Nephron (organoid): ENCODE results near the gene DNAJC30.
"Not testable (repeated sequence)": the region's sequence is repeated elsewhere in the genome, so short reads cannot be mapped to it uniquely, and the experiment has no call there.

Experiments
- H3K27ac Mint-ChIP-seq, 3 experiments: 2 replicates each; pipeline ENCODE4 v1.8.0; 2020; ENCODE audit warnings: mixed read lengths in 3 of 3, mild to moderate bottlenecking in 2 of 3, moderate library complexity in 1 of 3
- H3K27me3 Mint-ChIP-seq: 2 replicates; pipeline ENCODE4 v1.8.0; 2021; ENCODE audit warnings: low read depth, mild to moderate bottlenecking, moderate library complexity, mixed read lengths
- H3K36me3 Mint-ChIP-seq: 2 replicates; pipeline ENCODE4 v1.8.0; 2020; ENCODE audit warnings: low read depth, mixed read lengths
- H3K4me1 Mint-ChIP-seq: 2 replicates; pipeline ENCODE4 v1.8.0; 2020; ENCODE audit warnings: mixed read lengths
- H3K4me3 Mint-ChIP-seq, 3 experiments: 2 replicates each; pipeline ENCODE4 v1.8.0; 2020; ENCODE audit warnings: mild to moderate bottlenecking in 3 of 3, mixed read lengths in 3 of 3, moderate library complexity in 2 of 3
- H3K9me3 Mint-ChIP-seq: 2 replicates; pipeline ENCODE4 v1.8.0; 2020; ENCODE audit warnings: mixed read lengths
- TF ChIP-seq, protein P1 (sequence below), 3 experiments: fragments of 200-600 bp; sonication (generic); IDR thresholded peaks; one replicate each; pipeline ENCODE4 v1.5.0; 2021; ENCODE audit warnings: antibody characterized with exemption in 3 of 3; ENCODE audit not compliant: unreplicated experiment in 3 of 3

Gene DNAJC30

DNA sequence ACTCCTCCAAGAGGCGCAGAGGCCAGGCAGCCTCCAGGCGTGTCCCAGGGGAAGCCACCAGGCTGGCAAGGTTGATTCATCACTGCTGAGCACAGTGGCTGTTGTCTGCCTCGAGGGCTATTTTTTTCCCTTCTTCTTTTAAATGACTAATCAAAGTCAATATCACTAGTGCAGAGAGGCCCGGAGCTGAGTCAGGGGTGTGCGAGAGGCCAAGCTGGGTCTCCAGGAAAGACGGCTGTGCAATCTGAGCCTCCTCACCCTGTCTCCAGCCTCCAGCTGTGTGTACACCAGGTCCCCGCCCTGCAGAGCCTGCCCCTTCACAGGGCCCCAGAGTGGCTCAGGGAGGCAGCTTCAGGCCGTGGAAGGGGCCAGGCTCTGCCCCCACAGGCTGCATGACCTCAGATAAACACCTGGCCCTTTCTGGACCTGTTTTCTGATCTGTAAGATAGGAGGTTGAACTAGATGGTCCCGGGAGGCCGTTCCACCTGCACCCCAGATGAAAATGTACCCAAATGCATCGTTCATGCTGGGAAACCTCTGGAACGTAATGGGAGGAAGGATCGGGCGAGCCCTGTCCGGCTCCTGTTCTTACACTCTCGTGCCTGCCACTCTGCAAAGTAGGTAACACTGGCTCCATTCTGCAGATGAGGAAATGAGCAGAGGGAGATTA lies 32.5 kb upstream of the DNAJC30 start:
- TF ChIP-seq, protein P1, sequence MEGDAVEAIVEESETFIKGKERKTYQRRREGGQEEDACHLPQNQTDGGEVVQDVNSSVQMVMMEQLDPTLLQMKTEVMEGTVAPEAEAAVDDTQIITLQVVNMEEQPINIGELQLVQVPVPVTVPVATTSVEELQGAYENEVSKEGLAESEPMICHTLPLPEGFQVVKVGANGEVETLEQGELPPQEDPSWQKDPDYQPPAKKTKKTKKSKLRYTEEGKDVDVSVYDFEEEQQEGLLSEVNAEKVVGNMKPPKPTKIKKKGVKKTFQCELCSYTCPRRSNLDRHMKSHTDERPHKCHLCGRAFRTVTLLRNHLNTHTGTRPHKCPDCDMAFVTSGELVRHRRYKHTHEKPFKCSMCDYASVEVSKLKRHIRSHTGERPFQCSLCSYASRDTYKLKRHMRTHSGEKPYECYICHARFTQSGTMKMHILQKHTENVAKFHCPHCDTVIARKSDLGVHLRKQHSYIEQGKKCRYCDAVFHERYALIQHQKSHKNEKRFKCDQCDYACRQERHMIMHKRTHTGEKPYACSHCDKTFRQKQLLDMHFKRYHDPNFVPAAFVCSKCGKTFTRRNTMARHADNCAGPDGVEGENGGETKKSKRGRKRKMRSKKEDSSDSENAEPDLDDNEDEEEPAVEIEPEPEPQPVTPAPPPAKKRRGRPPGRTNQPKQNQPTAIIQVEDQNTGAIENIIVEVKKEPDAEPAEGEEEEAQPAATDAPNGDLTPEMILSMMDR (IDR thresholded peaks at IDR 0.05; ENCODE audit: unreplicated experiment in 3 of 3), result no peak
- Mint-ChIP-seq H3K4me1 (peaks cover 47% of the 10 kb centered on the region), H3K27ac (peak overlapping the region; percentile 83 to 94 (median 94)), H3K4me3 (peak overlapping the region; percentile 64 to 75 (median 72)), H3K36me3 (no peaks in the 10 kb centered on the region), H3K9me3 (no peaks in the 10 kb centered on the region), H3K27me3 (peaks cover 4% of the 10 kb centered on the region)

DNA sequence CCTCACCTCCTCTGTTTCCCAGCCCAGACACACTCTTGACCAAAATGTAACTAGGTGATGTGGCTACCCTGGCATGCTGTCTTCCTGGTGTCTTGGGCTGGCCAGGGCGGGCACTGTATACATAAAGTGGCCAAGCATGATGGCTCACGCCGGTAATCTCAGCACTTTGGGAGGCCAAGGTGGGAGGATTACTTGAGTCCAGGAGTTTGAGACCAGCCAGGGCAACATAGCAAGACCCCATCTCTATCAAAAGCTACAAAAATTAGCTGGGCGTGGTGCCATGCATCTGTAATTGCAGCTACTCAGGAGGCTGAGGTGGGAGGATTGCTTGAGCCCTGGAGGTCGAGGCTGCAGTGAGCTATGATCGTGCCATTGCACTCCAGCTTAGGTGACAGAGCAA lies 30.1 kb upstream of the DNAJC30 start:
- not testable (repeated sequence) for H3K4me3 Mint-ChIP-seq, H3K36me3 Mint-ChIP-seq, H3K9me3 Mint-ChIP-seq, H3K27ac Mint-ChIP-seq, H3K27me3 Mint-ChIP-seq
- peaks cover 42% of the 10 kb centered on the region for H3K4me1 Mint-ChIP-seq

DNA sequence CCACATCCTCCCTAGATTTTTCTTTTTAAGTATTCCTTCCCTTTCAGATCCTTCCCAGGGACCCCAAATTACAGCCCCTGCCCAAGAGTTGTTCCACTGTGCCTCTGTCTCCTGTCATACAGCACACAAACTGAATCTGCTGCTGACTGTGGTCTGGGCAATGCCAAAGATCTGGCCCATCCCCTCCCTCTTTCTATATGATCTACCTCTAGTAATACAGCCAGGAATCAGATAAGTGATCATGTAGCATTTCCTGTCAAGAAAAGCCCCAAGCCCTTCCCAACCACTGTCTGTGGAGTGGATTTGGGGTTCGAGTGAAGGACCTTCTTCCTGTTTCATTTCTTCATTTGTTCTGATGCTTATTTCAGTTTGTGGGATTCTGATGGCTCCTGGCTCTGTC lies 29.5 kb upstream of the DNAJC30 start:
- Mint-ChIP-seq H3K27me3 (no peaks in the 10 kb centered on the region), H3K4me3 (no peak overlapping the region), H3K36me3 (no peaks in the 10 kb centered on the region), H3K9me3 (no peaks in the 10 kb centered on the region), H3K4me1 (peaks cover 37% of the 10 kb centered on the region), H3K27ac (no peak overlapping the region)
- TF ChIP-seq, protein P1 (IDR thresholded peaks at IDR 0.05; ENCODE audit: unreplicated experiment in 3 of 3), result no peak

DNA sequence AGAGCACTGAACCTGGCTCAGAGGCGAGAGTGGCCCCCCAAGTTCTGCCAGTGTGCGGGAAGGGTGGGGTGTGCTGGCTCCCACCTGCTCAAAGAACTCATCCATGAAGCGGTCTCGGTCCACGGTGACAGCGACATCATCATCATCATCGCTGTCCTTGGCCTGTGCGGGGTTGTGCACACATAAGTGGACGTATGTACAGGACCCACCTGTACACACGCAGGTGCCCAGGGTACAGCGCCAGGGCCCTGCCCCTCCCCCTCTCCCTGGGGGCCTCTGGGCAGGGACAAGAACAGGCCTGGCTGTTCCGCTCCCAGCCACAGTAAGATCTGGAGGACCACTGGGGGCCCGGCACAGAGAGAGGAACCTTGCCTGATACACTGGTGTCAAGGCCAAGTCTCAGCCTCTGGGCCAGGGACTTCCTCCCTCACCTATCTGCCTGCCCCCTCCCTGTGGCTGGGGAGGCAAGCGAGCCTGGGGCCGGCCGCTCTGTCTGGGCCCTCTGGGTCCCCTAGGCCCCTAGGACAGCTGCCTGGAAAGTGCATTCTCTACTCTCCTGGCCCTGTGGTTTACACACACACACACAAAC lies 25.8 kb upstream of the DNAJC30 start:
- H3K27ac Mint-ChIP-seq, result no peak overlapping the region
- H3K4me1 Mint-ChIP-seq, result peaks cover 39% of the 10 kb centered on the region
- no peak overlapping the region for H3K4me3 Mint-ChIP-seq
- TF ChIP-seq, protein P1 (IDR thresholded peaks at IDR 0.05; ENCODE audit: unreplicated experiment in 3 of 3), result no peak
- no peaks in the 10 kb centered on the region for H3K9me3 Mint-ChIP-seq
- no peaks in the 10 kb centered on the region for H3K36me3 Mint-ChIP-seq
- H3K27me3 Mint-ChIP-seq, result no peaks in the 10 kb centered on the region

DNA sequence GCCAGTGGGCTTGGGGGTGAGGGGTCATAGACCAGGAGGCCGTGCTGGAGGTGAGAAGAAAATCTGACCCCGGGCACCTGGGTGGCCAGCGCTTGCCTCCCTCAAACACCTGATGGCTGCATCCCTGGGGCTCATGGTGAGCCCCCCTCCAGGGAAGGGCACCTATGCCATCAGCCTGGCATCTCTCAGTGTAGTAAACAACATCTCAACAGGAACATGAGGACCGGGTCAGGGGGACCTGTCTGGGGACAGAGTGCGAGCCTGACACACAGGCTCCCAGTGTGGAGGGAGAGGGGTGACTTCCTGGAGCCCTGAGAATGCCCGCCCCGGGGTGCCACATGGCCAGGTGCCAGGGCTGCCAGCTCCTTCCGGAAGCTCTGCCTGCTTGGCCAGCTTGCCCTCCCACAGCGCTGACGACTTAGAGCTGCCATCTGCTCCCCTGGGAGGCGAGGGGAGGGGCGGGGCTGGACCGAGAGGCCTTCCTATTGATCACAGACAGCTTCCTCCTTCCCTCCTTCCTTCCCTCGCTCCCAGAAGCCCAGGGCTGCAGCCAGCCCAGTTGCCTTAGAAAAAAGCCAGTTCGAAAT lies 23.9 kb upstream of the DNAJC30 start:
- TF ChIP-seq, protein P1 (IDR thresholded peaks at IDR 0.05; ENCODE audit: unreplicated experiment in 3 of 3), result no peak
- Mint-ChIP-seq H3K27ac (peak overlapping the region in 1 of 3 experiments; percentile 81), H3K4me1 (peaks cover 38% of the 10 kb centered on the region), H3K4me3 (no peak overlapping the region), H3K36me3 (peaks cover 3% of the 10 kb centered on the region), H3K9me3 (no peaks in the 10 kb centered on the region), H3K27me3 (no peaks in the 10 kb centered on the region)

DNA sequence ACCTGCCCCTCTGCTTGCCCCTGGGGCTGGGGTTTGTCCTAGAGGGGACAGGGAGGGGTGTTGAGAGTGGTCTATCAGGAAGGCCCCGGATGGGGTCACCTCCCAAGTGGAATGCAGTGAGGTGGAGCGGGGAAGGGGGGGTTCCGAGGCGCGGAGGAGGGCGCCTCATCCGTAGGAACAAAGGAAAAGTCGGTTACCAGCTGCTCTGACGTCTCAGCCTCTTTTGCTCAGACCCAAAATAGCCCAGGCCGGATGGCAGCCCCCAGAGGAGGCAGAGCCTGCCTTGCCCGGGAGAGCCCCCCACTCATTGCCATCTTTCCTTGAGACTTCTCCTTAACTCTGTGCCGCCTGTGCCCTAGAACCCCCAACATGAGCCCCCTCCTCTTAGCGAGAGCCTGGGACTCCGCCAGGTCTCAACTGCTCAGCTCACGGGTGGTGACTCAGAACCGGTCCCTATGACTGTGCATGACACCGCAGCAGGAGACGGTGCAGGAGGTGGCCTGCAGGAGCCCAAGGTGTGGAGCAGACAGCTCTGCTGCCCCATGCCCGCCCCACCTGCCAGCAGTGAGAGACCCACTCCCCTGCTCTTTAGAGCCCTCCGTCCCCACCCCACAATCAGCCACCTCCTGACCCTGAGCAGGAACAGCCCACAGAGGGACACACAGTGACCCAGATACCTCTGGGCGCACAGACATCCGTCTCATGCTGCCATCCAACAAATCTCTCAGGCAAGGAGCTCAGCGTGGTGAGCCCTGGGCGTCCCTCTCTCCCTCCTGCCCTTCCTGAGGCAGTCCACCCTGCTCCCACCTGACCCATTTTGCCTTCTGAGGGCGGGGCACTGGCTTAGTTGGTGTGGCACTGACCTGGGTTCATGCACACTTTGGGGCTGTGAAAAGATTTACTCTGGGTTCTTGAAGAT lies 23.1 kb upstream of the DNAJC30 start:
- Mint-ChIP-seq H3K4me1 (peaks cover 40% of the 10 kb centered on the region), H3K27me3 (no peaks in the 10 kb centered on the region), H3K36me3 (peaks cover 10% of the 10 kb centered on the region), H3K27ac (peak overlapping the region; percentile 30 to 81 (median 59)), H3K4me3 (peak overlapping the region in 2 of 3 experiments; percentile 21 to 59), H3K9me3 (no peaks in the 10 kb centered on the region)
- TF ChIP-seq, protein P1 (IDR thresholded peaks at IDR 0.05; ENCODE audit: unreplicated experiment in 3 of 3), result no peak
